Kidney epithelial cell (primary cell): ENCODE data around the gene GAREM1. TPM values are rescaled to one million over a fixed set of nuclear protein-coding genes. Genes with fewer than 3 reads are reported as not detected.

ENCODE experiments used
- DNase-seq: peaks from one replicate; pipeline ENCODE4 v3.0.0-alpha.2; 2010; ENCODE audit warnings: low read depth
- H3K27me3 ChIP-seq: 2 replicates; pipeline ENCODE4 v1.6.0; 2011; ENCODE audit warnings: low read length; ENCODE audit not compliant: control insufficient read depth, insufficient read depth
- H3K36me3 ChIP-seq: 2 replicates; pipeline ENCODE4 v1.5.1; 2011; ENCODE audit warnings: low read length; ENCODE audit not compliant: control insufficient read depth, insufficient read depth
- H3K4me3 ChIP-seq: 2 replicates; pipeline ENCODE4 v1.5.1; 2011; ENCODE audit warnings: low read depth, mild to moderate bottlenecking, control low read depth, low read length
- total RNA-seq: library from RNA; depleted of rRNA; stranded (reverse); fragments of >200 nt; gene quantifications from 2 replicates; pipeline ENCODE4 v1.2.3, GENCODE V29; 2015
- TF ChIP-seq, protein P1 (sequence below): IDR thresholded peaks from 2 replicates; pipeline ENCODE4 v1.5.1; 2011; ENCODE audit warnings: mild to moderate bottlenecking, moderate library complexity, low read length, control low read depth, inconsistent platforms; ENCODE audit not compliant: insufficient read depth, poor library complexity, severe bottlenecking

Gene GAREM1
- total RNA-seq, 1 donor from 2014 or later = 2.9 TPM

GRCh38 chr18:32372047-32372380 is 98.7 kb downstream of the GAREM1 start:
- no peak for DNase-seq
- Histone ChIP-seq H3K4me3 (no peak overlapping the region), H3K27me3 (no peaks in the 10 kb centered on the region), H3K36me3 (no peaks in the 10 kb centered on the region)
- TF ChIP-seq, protein P1, sequence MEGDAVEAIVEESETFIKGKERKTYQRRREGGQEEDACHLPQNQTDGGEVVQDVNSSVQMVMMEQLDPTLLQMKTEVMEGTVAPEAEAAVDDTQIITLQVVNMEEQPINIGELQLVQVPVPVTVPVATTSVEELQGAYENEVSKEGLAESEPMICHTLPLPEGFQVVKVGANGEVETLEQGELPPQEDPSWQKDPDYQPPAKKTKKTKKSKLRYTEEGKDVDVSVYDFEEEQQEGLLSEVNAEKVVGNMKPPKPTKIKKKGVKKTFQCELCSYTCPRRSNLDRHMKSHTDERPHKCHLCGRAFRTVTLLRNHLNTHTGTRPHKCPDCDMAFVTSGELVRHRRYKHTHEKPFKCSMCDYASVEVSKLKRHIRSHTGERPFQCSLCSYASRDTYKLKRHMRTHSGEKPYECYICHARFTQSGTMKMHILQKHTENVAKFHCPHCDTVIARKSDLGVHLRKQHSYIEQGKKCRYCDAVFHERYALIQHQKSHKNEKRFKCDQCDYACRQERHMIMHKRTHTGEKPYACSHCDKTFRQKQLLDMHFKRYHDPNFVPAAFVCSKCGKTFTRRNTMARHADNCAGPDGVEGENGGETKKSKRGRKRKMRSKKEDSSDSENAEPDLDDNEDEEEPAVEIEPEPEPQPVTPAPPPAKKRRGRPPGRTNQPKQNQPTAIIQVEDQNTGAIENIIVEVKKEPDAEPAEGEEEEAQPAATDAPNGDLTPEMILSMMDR = no peak

DNA sequence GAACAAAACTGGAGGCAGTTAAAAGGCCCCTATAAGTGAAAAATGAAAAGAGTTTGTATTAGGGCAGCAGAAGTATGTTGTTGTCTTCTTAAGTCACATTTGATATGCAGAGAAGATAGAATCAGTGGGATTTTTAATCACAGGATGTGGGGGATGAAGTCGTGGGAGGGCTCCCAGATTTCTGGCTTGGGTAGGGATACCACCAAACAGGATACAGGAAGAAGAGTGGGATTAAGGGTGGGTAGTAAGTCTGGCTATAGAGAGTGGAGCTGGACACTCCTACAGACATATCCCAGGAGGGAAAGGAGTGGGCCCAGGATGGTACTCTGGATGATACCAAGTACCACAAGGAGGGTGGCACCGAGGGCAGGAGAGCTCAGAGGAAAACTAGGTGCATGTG is 99.3 kb downstream of the GAREM1 start:
- no peak for DNase-seq
- TF ChIP-seq, protein P1 = no peak
- Histone ChIP-seq H3K27me3 (no peaks in the 10 kb centered on the region), H3K4me3 (no peak overlapping the region), H3K36me3 (no peaks in the 10 kb centered on the region)

GRCh38 chr18:32368991-32369390 is 101.7 kb downstream of the GAREM1 start:
- no peak for DNase-seq
- TF ChIP-seq, protein P1 = no peak
- H3K4me3 ChIP-seq = no peak overlapping the region
- H3K36me3 ChIP-seq = no peaks in the 10 kb centered on the region
- H3K27me3 ChIP-seq = no peaks in the 10 kb centered on the region

DNA sequence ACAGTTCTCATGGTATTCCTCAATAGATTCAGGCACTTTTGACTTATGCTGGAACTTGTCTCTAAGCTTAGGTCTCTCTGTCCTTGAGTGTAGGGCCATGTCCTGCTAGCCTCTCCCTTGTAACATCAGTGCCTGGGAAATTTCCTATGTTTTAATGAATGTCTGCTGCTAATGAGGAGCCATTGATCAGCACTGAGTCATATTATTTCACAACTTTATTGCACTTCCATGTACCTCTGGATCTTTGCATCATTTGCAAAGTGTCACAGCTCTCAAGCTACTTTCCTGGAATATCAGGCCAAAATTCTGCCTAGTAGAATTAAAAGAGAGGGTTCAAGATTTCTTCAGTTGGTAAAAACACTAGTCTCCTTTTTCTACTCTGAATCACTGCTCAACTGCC is 102.5 kb downstream of the GAREM1 start:
- Histone ChIP-seq H3K36me3 (no peaks in the 10 kb centered on the region), H3K4me3 (no peak overlapping the region), H3K27me3 (no peaks in the 10 kb centered on the region)
- no peak for DNase-seq
- TF ChIP-seq, protein P1 = no peak

DNA sequence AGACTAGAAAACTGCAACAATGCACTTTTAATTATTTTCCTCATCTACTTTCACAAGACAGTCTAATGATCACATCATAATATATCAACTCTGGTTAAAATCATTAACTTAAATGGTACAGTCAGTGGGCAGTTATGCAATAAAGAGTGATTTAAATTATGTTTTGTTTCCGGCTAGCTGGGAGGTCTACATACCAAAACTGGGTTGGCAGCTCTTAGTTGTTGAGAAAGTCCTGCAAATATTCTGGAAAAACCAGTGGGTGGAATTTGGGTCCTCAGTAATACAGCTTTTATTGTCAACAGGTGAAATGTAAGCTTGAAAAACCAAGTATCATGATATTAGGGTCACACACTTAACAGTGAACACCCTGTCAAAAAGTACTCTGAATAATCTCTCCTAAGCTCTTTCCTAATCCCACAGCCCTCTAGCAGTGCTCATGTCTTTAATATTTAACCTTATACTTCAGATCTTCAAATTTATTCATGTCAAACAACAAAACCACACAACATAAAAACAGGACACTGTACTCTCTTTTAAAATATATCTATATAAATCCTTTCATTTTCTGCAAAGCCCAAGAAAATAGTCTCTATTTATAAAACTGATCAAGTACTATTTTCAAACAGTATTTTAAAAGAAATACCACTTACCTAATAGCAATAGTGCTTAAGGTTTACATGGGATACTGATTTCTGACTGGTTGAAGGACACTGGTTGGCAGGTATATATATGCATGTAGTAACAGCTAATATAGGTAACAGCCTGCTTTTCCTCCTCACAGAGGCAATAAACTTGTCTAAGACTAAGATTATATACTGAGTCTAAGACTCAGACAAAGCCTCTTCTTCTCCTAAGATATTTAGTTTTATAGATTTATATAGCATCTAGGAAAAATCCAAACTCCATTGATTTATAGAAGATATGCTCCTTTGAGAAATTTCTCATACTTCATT is 103.8 kb downstream of the GAREM1 start:
- TF ChIP-seq, protein P1 = no peak
- Histone ChIP-seq H3K36me3 (no peaks in the 10 kb centered on the region), H3K27me3 (no peaks in the 10 kb centered on the region), H3K4me3 (no peak overlapping the region)
- peak; percentile 44 for DNase-seq

DNA sequence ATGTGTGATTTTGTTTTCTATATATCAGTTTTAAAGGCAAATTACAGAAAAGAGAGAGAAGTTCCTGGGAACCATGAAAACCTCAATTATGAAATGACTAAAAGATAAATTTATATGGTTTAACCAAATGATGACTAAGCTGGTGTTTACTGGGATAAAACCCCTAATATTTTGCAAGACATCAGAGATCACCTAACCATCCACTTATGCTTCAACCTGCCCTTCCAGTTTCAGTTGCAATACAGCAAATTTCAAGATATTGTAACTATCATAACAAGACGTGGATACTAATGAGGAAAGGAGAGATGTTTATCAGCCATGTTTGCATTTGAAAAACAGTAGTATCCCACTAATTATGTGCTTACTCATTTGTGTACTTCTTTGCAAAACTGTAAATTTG is 108.2 kb downstream of the GAREM1 start:
- TF ChIP-seq, protein P1 = no peak
- Histone ChIP-seq H3K4me3 (no peak overlapping the region), H3K27me3 (no peaks in the 10 kb centered on the region), H3K36me3 (no peaks in the 10 kb centered on the region)
- no peak for DNase-seq
